ENCODE data around the gene TSPAN2. TPM values are rescaled to one million over a fixed set of nuclear protein-coding genes. Genes with fewer than 3 reads are reported as not detected.

TSPAN2 gene
- total RNA-seq, 2 experiments from 2014 or later = 0.25 to 0.36 TPM

DNA sequence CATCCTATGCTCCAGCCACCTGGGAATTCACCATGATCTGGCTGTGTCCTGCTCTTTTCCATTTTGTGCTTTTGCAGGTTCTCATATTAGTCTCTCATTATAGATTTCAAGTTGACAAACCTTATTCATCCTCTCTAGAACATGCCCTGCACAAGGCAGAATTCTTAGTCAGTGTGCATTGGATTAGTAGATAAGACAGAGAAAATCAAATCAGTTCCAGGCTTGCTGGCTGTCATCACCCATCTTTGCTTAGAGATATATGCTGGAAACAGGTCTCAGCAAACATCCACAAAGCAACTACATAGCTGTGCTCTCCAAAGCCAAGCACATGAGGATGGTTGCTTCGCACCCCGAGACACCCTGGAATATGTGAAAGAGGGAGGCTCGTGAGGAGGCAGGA is 24.8 kb downstream of the TSPAN2 start:
- no peaks in the 10 kb centered on the region for H3K36me3 ChIP-seq (ENCODE audit: insufficient read depth, low read length)
- no peaks in the 10 kb centered on the region for H4K20me1 ChIP-seq (ENCODE audit: insufficient read depth, low read length)
- no TSS peak for BruUV-seq (replicated peaks)
- intact Hi-C loops (cut with micrococcal nuclease; ENCODE audit: unreplicated experiment) = loop anchor here (2.0 kb wide), 1 partner anchor 16 kb away; no protein-coding TSS in a partner anchor
- no peak for TF ChIP-seq EZH2phosphoT487 (IDR thresholded peaks at IDR 0.05; ENCODE audit: borderline replicate concordance, low read depth, low read length)
- H3K4me1 ChIP-seq (ENCODE audit: insufficient read depth, low read length, poor library complexity, severe bottlenecking) = no peaks in the 10 kb centered on the region
- no peaks in the 10 kb centered on the region for H3K9me3 ChIP-seq (ENCODE audit: low read length)
- CTCF ChIA-PET (ENCODE audit: unreplicated experiment) = no interaction called here
- no peaks in the 10 kb centered on the region for H3K79me2 ChIP-seq (ENCODE audit: insufficient read depth, low read depth, low read length)
- H3K4me2 ChIP-seq (ENCODE audit: low read length) = no peak overlapping the region
- no peak overlapping the region for H3K27ac ChIP-seq (ENCODE audit: low read depth, low read length, poor library complexity, severe bottlenecking)
- no peak for DNase-seq (ENCODE audit: low spot score)
- no peak overlapping the region for H3K4me3 ChIP-seq (ENCODE audit: low read depth, low read length, poor library complexity, severe bottlenecking)
- no peaks in the 10 kb centered on the region for H3K9me2 ChIP-seq (ENCODE audit: insufficient read depth, low read length)
- POLR2A ChIA-PET = no interaction called here
- H2AFZ ChIP-seq (ENCODE audit: low read length) = no peak overlapping the region

GRCh38 chr1:115063228-115063901 is 25.9 kb downstream of the TSPAN2 start:
- Histone ChIP-seq H2AFZ (ENCODE audit: low read length) (no peak overlapping the region), H3K79me2 (ENCODE audit: insufficient read depth, low read depth, low read length) (no peaks in the 10 kb centered on the region), H3K4me1 (ENCODE audit: insufficient read depth, low read length, poor library complexity, severe bottlenecking) (no peaks in the 10 kb centered on the region), H3K9me3 (ENCODE audit: low read length) (no peaks in the 10 kb centered on the region), H3K4me3 (ENCODE audit: low read depth, low read length, poor library complexity, severe bottlenecking) (no peak overlapping the region), H4K20me1 (ENCODE audit: insufficient read depth, low read length) (no peaks in the 10 kb centered on the region), H3K36me3 (ENCODE audit: insufficient read depth, low read length) (no peaks in the 10 kb centered on the region), H3K27ac (ENCODE audit: low read depth, low read length, poor library complexity, severe bottlenecking) (no peak overlapping the region), H3K9me2 (ENCODE audit: insufficient read depth, low read length) (no peaks in the 10 kb centered on the region), H3K4me2 (ENCODE audit: low read length) (no peak overlapping the region)
- CTCF ChIA-PET (ENCODE audit: unreplicated experiment) = no interaction called here
- POLR2A ChIA-PET = no interaction called here
- TF ChIP-seq, protein P1, sequence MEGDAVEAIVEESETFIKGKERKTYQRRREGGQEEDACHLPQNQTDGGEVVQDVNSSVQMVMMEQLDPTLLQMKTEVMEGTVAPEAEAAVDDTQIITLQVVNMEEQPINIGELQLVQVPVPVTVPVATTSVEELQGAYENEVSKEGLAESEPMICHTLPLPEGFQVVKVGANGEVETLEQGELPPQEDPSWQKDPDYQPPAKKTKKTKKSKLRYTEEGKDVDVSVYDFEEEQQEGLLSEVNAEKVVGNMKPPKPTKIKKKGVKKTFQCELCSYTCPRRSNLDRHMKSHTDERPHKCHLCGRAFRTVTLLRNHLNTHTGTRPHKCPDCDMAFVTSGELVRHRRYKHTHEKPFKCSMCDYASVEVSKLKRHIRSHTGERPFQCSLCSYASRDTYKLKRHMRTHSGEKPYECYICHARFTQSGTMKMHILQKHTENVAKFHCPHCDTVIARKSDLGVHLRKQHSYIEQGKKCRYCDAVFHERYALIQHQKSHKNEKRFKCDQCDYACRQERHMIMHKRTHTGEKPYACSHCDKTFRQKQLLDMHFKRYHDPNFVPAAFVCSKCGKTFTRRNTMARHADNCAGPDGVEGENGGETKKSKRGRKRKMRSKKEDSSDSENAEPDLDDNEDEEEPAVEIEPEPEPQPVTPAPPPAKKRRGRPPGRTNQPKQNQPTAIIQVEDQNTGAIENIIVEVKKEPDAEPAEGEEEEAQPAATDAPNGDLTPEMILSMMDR (conservative IDR thresholded peaks at IDR 0.05; ENCODE audit: low read length) = no peak
- TF ChIP-seq EZH2phosphoT487 (IDR thresholded peaks at IDR 0.05; ENCODE audit: borderline replicate concordance, low read depth, low read length) = no peak
- intact Hi-C loops (cut with micrococcal nuclease; ENCODE audit: unreplicated experiment) = no loop called here
- BruUV-seq (replicated peaks) = no TSS peak
- no peak for DNase-seq (ENCODE audit: low spot score)

- BruUV-seq (replicated peaks) = no TSS peak
- no peaks in the 10 kb centered on the region for H3K36me3 ChIP-seq (ENCODE audit: insufficient read depth, low read length)
- H3K9me3 ChIP-seq (ENCODE audit: low read length) = no peaks in the 10 kb centered on the region
- CTCF ChIA-PET (ENCODE audit: unreplicated experiment) = no interaction called here
- H3K4me1 ChIP-seq (ENCODE audit: insufficient read depth, low read length, poor library complexity, severe bottlenecking) = no peaks in the 10 kb centered on the region
- no peak overlapping the region for H2AFZ ChIP-seq (ENCODE audit: low read length)
- H3K4me2 ChIP-seq (ENCODE audit: low read length) = no peak overlapping the region
- no peak for DNase-seq (ENCODE audit: low spot score)
- TF ChIP-seq, protein P1 (conservative IDR thresholded peaks at IDR 0.05; ENCODE audit: low read length) = no peak
- no peak for TF ChIP-seq EZH2phosphoT487 (IDR thresholded peaks at IDR 0.05; ENCODE audit: borderline replicate concordance, low read depth, low read length)
- no peaks in the 10 kb centered on the region for H3K9me2 ChIP-seq (ENCODE audit: insufficient read depth, low read length)
- H3K79me2 ChIP-seq (ENCODE audit: insufficient read depth, low read depth, low read length) = no peaks in the 10 kb centered on the region
- no peaks in the 10 kb centered on the region for H4K20me1 ChIP-seq (ENCODE audit: insufficient read depth, low read length)
- no peak overlapping the region for H3K4me3 ChIP-seq (ENCODE audit: low read depth, low read length, poor library complexity, severe bottlenecking)
- intact Hi-C loops (cut with micrococcal nuclease; ENCODE audit: unreplicated experiment) = no loop called here
- no peak overlapping the region for H3K27ac ChIP-seq (ENCODE audit: low read depth, low read length, poor library complexity, severe bottlenecking)
- POLR2A ChIA-PET = no interaction called here
Measured at GRCh38 chr1:115062542-115063004, 26.7 kb downstream of the TSPAN2 start.

Data from OCI-LY7 (cell line).